Testis (tissue), 2 donors: ENCODE measurements around the gene OTOF.

ENCODE experiments used
- POLR2A ChIP-seq: fragments of 450-650 bp; IDR thresholded peaks from one replicate; pipeline ENCODE4 v1.6.1; 2017; ENCODE audit warnings: antibody characterized with exemption, mild to moderate bottlenecking, moderate library complexity
- TF ChIP-seq, protein P1 (sequence below), 3 experiments: fragments of 450-650 bp in 2 of 3; fragments of 200-600 bp in 1 of 3; sonication (generic) in 1 of 3; IDR thresholded peaks; one replicate each; pipeline ENCODE4 v1.5.1; 2016 to 2019; ENCODE audit warnings: antibody characterized with exemption in 3 of 3, mild to moderate bottlenecking in 2 of 3, moderate library complexity in 1 of 3

GRCh38 chr2:26473796-26474195, 4.1 kb downstream of the OTOF start:
- TF ChIP-seq POLR2A, result no peak
- TF ChIP-seq, protein P1, sequence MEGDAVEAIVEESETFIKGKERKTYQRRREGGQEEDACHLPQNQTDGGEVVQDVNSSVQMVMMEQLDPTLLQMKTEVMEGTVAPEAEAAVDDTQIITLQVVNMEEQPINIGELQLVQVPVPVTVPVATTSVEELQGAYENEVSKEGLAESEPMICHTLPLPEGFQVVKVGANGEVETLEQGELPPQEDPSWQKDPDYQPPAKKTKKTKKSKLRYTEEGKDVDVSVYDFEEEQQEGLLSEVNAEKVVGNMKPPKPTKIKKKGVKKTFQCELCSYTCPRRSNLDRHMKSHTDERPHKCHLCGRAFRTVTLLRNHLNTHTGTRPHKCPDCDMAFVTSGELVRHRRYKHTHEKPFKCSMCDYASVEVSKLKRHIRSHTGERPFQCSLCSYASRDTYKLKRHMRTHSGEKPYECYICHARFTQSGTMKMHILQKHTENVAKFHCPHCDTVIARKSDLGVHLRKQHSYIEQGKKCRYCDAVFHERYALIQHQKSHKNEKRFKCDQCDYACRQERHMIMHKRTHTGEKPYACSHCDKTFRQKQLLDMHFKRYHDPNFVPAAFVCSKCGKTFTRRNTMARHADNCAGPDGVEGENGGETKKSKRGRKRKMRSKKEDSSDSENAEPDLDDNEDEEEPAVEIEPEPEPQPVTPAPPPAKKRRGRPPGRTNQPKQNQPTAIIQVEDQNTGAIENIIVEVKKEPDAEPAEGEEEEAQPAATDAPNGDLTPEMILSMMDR (IDR thresholded peaks at IDR 0.05), result no peak
